HG02852 (cell line): ENCODE results near the gene CDH23.

Experiments used
- ATAC-seq: cut with Tn5 transposase; IDR thresholded peaks from one replicate; pipeline ENCODE4 v1.9.1; 2021; ENCODE audit warnings: mild to moderate bottlenecking, moderate library complexity; ENCODE audit not compliant: unreplicated experiment

CDH23 gene

GRCh38 chr10:71837098-71837827 lies 440.5 kb downstream of the CDH23 start:
- ATAC-seq = no peak

GRCh38 chr10:71838264-71839211 lies 441.8 kb downstream of the CDH23 start:
- ATAC-seq = no peak

- ATAC-seq = no peak
These were observed 443.6 kb downstream of the CDH23 start for GRCh38 chr10:71840177-71840957.

- ATAC-seq = no peak
These were observed 444.2 kb downstream of the CDH23 start for GRCh38 chr10:71840958-71841335.

GRCh38 chr10:71842422-71842821 lies 445.7 kb downstream of the CDH23 start:
- no peak for ATAC-seq

- no peak for ATAC-seq
These were observed 446.4 kb downstream of the CDH23 start for GRCh38 chr10:71842856-71843686.

GRCh38 chr10:71844084-71844483 lies 447.4 kb downstream of the CDH23 start:
- no peak for ATAC-seq

- no peak for ATAC-seq
These were observed 448.0 kb downstream of the CDH23 start for GRCh38 chr10:71844695-71845094.

- ATAC-seq = no peak
These were observed 449.0 kb downstream of the CDH23 start for GRCh38 chr10:71845410-71846405.

GRCh38 chr10:71846816-71847215 lies 450.1 kb downstream of the CDH23 start:
- ATAC-seq = no peak

- no peak for ATAC-seq
These were observed 450.7 kb downstream of the CDH23 start for GRCh38 chr10:71847418-71847817.

GRCh38 chr10:71848325-71849275 lies 451.9 kb downstream of the CDH23 start:
- ATAC-seq = no peak

- ATAC-seq = no peak
These were observed 452.8 kb downstream of the CDH23 start for GRCh38 chr10:71849461-71849908.

GRCh38 chr10:71850021-71850742 lies 453.5 kb downstream of the CDH23 start:
- ATAC-seq = no peak

- peak; percentile 92 for ATAC-seq
These were observed 454.2 kb downstream of the CDH23 start, which contains the start of gene PSAP for GRCh38 chr10:71850743-71851464. PSAP (minus strand) TSS chr10:71851251; CDS start chr10:71851221, 30 bp downstream.

- peak; percentile 10 for ATAC-seq
These were observed 454.9 kb downstream of the CDH23 start for GRCh38 chr10:71851465-71852095.
